ENCODE measurements around the gene ICAM1. TPM values are rescaled to one million over a fixed set of nuclear protein-coding genes. Genes with fewer than 3 reads are reported as not detected.

ICAM1 gene
- polyA plus RNA-seq, 2 of the 4 experiments (the other 2 are of a cell fraction): 1.2 to 1.4 TPM

- 94% methylated on average over 11 of the region's 15 CpGs for WGBS (ENCODE audit: missing lambda C conversion rate)
- no peak overlapping the region for H3K4me3 ChIP-seq
- ChIA-PET CTCF (interaction anchor here (0.5 to 1.4 kb wide), 3 partner anchors 42 to 59 kb away, joined by 3 to 5 read pairs (median 4); no protein-coding TSS in a partner anchor), POLR2A (interaction anchor here (1.0 kb wide), 1 partner anchor 16 kb away, joined by 5 read pairs; no protein-coding TSS in a partner anchor)
- H3K4me2 ChIP-seq: no peak overlapping the region
- no peak for ATAC-seq
- no peak for FAIRE-seq
- peaks cover 12% of the 10 kb centered on the region for H3K4me1 ChIP-seq
- no peak for DNase-seq (ENCODE audit: low read depth in 1 of 2, low spot score in 1 of 2)
- no peaks in the 10 kb centered on the region for H3K9me3 ChIP-seq
- TF ChIP-seq HDAC2 (IDR thresholded peaks at IDR 0.05) (no peak), CEBPB (IDR thresholded peaks at IDR 0.05) (no peak), RAD21 (conservative IDR thresholded peaks at IDR 0.05 in 1 of 2, IDR thresholded peaks at IDR 0.05 in 1 of 2) (no peak), ZSCAN20 (CRISPR knock-in tag; IDR thresholded peaks at IDR 0.05) (no peak), TFCP2L1 (CRISPR knock-in tag; IDR thresholded peaks at IDR 0.05) (no peak), NPAS2 (CRISPR knock-in tag; IDR thresholded peaks at IDR 0.05; ENCODE audit: borderline replicate concordance) (no peak), EP300 (IDR thresholded peaks at IDR 0.05) (no peak), EHF (CRISPR knock-in tag; IDR thresholded peaks at IDR 0.05) (no peak), CBX2 (IDR thresholded peaks at IDR 0.05; ENCODE audit: borderline replicate concordance, low read depth) (no peak), FOXS1 (CRISPR knock-in tag; IDR thresholded peaks at IDR 0.05) (no peak), ZFP36 (IDR thresholded peaks at IDR 0.05; ENCODE audit: borderline replicate concordance, partially characterized antibody) (no peak)
- TF ChIP-seq, protein P1, sequence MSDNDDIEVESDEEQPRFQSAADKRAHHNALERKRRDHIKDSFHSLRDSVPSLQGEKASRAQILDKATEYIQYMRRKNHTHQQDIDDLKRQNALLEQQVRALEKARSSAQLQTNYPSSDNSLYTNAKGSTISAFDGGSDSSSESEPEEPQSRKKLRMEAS (IDR thresholded peaks at IDR 0.05): no peak
- H3K27ac ChIP-seq: no peak overlapping the region
Measured at GRCh38 chr19:10317857-10318462, 47.0 kb downstream of the ICAM1 start.

- no peak overlapping the region for H3K27ac ChIP-seq
- ChIA-PET POLR2A (interaction anchor here (0.7 to 1.4 kb wide), 2 partner anchors 13 to 15 kb away, joined by 4 to 6 read pairs; no protein-coding TSS in a partner anchor), CTCF (interaction anchor here (0.6 to 1.4 kb wide), 3 partner anchors 12 to 60 kb away, joined by 3 to 4 read pairs (median 3); no protein-coding TSS in a partner anchor)
- FAIRE-seq (no peak), DNase-seq (ENCODE audit: low read depth in 1 of 2, low spot score in 1 of 2) (no peak), ATAC-seq (no peak)
- no peak overlapping the region for H3K4me2 ChIP-seq
- WGBS (ENCODE audit: missing lambda C conversion rate): 82% methylated on average over 6 of the region's 13 CpGs
- TF ChIP-seq RCOR1 (IDR thresholded peaks at IDR 0.05; ENCODE audit: low read depth, low read length): no peak
- H3K9me3 ChIP-seq: no peaks in the 10 kb centered on the region
- peaks cover 12% of the 10 kb centered on the region for H3K4me1 ChIP-seq
- H3K4me3 ChIP-seq: no peak overlapping the region
Measured at GRCh38 chr19:10318807-10319682, 48.1 kb downstream of the ICAM1 start.

DNA sequence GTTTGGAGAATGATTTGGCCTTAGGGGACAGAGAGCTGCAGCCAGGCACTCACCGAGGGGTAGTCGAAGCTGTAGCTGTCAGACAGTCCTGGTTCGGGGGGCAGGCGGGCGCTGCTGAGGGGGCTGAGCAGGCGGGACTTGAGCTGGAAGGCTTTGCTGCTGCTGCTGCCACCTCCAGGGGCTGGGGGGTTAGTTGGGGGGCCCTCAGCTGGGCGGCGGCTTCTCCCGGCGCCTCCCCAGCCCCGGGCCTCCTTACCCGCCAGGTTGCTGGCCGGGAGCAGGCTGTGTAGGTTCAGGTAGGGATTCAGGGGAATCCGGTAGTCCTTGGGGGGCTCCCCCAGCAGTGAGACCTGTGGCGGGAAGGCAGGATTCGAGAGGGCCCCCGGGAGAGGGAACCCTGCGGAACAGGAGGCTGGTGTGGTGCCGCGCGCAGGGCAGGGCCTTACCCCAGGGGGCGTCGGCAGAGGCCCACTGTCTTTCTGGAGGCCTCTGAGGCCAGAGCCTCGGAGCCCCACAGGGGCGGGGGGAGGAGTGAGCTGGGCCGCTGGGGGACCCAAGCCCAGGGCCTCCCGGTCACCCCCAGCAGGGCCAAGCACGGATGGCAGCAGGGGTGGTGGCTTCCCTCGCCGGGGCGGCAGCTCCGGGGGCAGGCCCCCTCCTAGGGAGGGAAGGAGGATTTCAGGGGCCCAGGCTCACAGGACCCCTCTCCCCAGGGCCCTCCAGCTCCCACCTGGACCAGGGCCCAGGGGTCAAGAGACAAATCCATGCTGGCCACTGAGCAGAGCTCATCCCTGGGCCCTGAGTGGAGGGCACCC, 49.9 kb downstream of the ICAM1 start:
- ATAC-seq: 0 out of 6 replicates have a peak, but pooled peaks of 1 of the 2 experiments have one; percentile 7
- ChIA-PET CTCF (interaction anchor here (0.8 to 1.6 kb wide), 3 partner anchors 27 to 84 kb away, joined by 3 to 4 read pairs (median 3); no protein-coding TSS in a partner anchor), POLR2A (interaction anchor here (0.7 kb wide), 1 partner anchor 14 kb away, joined by 3 read pairs; no protein-coding TSS in a partner anchor)
- TF ChIP-seq MAFK (IDR thresholded peaks at IDR 0.05; ENCODE audit: partially characterized antibody): no peak
- TF ChIP-seq, protein P1 (IDR thresholded peaks at IDR 0.05): no peak
- no peak for TF ChIP-seq HMGXB4 (CRISPR knock-in tag; IDR thresholded peaks at IDR 0.05; ENCODE audit: borderline replicate concordance)
- TF ChIP-seq FOSB (CRISPR knock-in tag; IDR thresholded peaks at IDR 0.05): no peak
- no peak for TF ChIP-seq TFCP2L1 (CRISPR knock-in tag; IDR thresholded peaks at IDR 0.05)
- TF ChIP-seq PHF8 (IDR thresholded peaks at IDR 0.05; ENCODE audit: borderline replicate concordance, low read depth): no peak
- no peak for TF ChIP-seq HDAC2 (IDR thresholded peaks at IDR 0.05)
- TF ChIP-seq, protein P2, sequence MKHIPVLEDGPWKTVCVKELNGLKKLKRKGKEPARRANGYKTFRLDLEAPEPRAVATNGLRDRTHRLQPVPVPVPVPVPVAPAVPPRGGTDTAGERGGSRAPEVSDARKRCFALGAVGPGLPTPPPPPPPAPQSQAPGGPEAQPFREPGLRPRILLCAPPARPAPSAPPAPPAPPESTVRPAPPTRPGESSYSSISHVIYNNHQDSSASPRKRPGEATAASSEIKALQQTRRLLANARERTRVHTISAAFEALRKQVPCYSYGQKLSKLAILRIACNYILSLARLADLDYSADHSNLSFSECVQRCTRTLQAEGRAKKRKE (CRISPR knock-in tag; IDR thresholded peaks at IDR 0.05; ENCODE audit: low read depth): no peak
- no peak for TF ChIP-seq NR3C1 (IDR thresholded peaks at IDR 0.05)
- TF ChIP-seq POLR2AphosphoS2 (conservative IDR thresholded peaks at IDR 0.05; ENCODE audit: low read length): no peak
- no peak for TF ChIP-seq CHD2 (IDR thresholded peaks at IDR 0.05; ENCODE audit: low read length, partially characterized antibody)
- no peak for TF ChIP-seq RARB (CRISPR knock-in tag; IDR thresholded peaks at IDR 0.05)
- TF ChIP-seq, protein P3, sequence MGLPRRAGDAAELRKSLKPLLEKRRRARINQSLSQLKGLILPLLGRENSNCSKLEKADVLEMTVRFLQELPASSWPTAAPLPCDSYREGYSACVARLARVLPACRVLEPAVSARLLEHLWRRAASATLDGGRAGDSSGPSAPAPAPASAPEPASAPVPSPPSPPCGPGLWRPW (IDR thresholded peaks at IDR 0.05): no peak
- no peak for TF ChIP-seq JUNB (IDR thresholded peaks at IDR 0.05)
- no peak for TF ChIP-seq TP53 (CRISPR knock-in tag; IDR thresholded peaks at IDR 0.05)

More for the DNA sequence above, 49.9 kb downstream of the ICAM1 start:
- H3K4me1 ChIP-seq: peaks cover 8% of the 10 kb centered on the region
- 89% methylated on average over 12 of the region's 32 CpGs for WGBS (ENCODE audit: missing lambda C conversion rate)
- FAIRE-seq: no peak
- H3K4me2 ChIP-seq: no peak overlapping the region
- H3K27ac ChIP-seq: no peak overlapping the region
- DNase-seq (ENCODE audit: low read depth in 1 of 2, low spot score in 1 of 2): no peak
- H3K4me3 ChIP-seq: no peak overlapping the region
- H3K9me3 ChIP-seq: no peaks in the 10 kb centered on the region
